HepG2 (cell line): ENCODE data around the gene UNG. TPM values are rescaled to one million over a fixed set of nuclear protein-coding genes. Genes with fewer than 3 reads are reported as not detected.

Experiments
- ATRX ChIP-seq: sonication (generic); formaldehyde crosslinking; IDR thresholded peaks from 2 replicates; pipeline ENCODE4 v1.4.0; 2020; ENCODE audit warnings: missing genetic modification reagents, borderline replicate concordance
- CHD2 ChIP-seq: IDR thresholded peaks from 2 replicates; pipeline ENCODE4 v1.6.1; 2011; ENCODE audit warnings: low read depth, low read length, improper control_type of control experiment
- ETV6 ChIP-seq: sonication (generic); formaldehyde crosslinking; conservative IDR thresholded peaks from 2 replicates; pipeline ENCODE4 v1.4.0; 2020; ENCODE audit warnings: missing genetic modification reagents
- PAWR ChIP-seq: sonication (generic); formaldehyde crosslinking; IDR thresholded peaks from 2 replicates; pipeline ENCODE4 v1.4.0; 2020; ENCODE audit warnings: missing genetic modification reagents, mild to moderate bottlenecking, borderline replicate concordance
- RELA ChIP-seq: sonication (generic); formaldehyde crosslinking; IDR thresholded peaks from 2 replicates; pipeline ENCODE4 v1.4.0; 2020; ENCODE audit warnings: missing genetic modification reagents
- RFXAP ChIP-seq: sonication (generic); formaldehyde crosslinking; IDR thresholded peaks from 2 replicates; pipeline ENCODE4 v1.4.0; 2020; ENCODE audit warnings: missing genetic modification reagents, borderline replicate concordance
- RXRB ChIP-seq: IDR thresholded peaks from 2 replicates; pipeline ENCODE4 v1.6.1; 2016; ENCODE audit warnings: borderline replicate concordance, missing genetic modification reagents, missing compliant biosample characterization
- SIN3B ChIP-seq: fragments of 150-350 bp; IDR thresholded peaks from 2 replicates; pipeline ENCODE4 v1.6.1; 2014; ENCODE audit warnings: low read length
- SIX4 ChIP-seq: sonication (generic); formaldehyde crosslinking; IDR thresholded peaks from 2 replicates; pipeline ENCODE4 v1.4.0; 2020; ENCODE audit warnings: missing genetic modification reagents
- ZBTB7B ChIP-seq: sonication (generic); formaldehyde crosslinking; IDR thresholded peaks from 2 replicates; pipeline ENCODE4 v1.4.0; 2020; ENCODE audit warnings: missing genetic modification reagents
- ZFP36L1 ChIP-seq: sonication (generic); formaldehyde crosslinking; IDR thresholded peaks from 2 replicates; pipeline ENCODE4 v1.8.0; 2022; ENCODE audit warnings: mild to moderate bottlenecking, missing genetic modification reagents, moderate library complexity
- ZFP36L2 ChIP-seq: sonication (generic); formaldehyde crosslinking; IDR thresholded peaks from 2 replicates; pipeline ENCODE4 v1.4.0; 2020; ENCODE audit warnings: missing genetic modification reagents
- ZNF136 ChIP-seq: sonication (generic); formaldehyde crosslinking; IDR thresholded peaks from 2 replicates; pipeline ENCODE4 v1.8.1; 2022; ENCODE audit warnings: low read depth, mild to moderate bottlenecking, moderate library complexity, missing genetic modification reagents
- ZNF337 ChIP-seq: sonication (generic); formaldehyde crosslinking; IDR thresholded peaks from 2 replicates; pipeline ENCODE4 v1.5.1; 2020; ENCODE audit warnings: missing genetic modification reagents, low read depth, mild to moderate bottlenecking, borderline replicate concordance
- ZNF451 ChIP-seq: sonication (generic); formaldehyde crosslinking; IDR thresholded peaks from 2 replicates; pipeline ENCODE4 v1.5.0; 2020; ENCODE audit warnings: mild to moderate bottlenecking, missing genetic modification reagents
- ZNF773 ChIP-seq: sonication (generic); formaldehyde crosslinking; IDR thresholded peaks from 2 replicates; pipeline ENCODE4 v1.4.0; 2020; ENCODE audit warnings: missing genetic modification reagents, borderline replicate concordance
- ZNF850 ChIP-seq: sonication (generic); formaldehyde crosslinking; conservative IDR thresholded peaks from 2 replicates; pipeline ENCODE4 v1.9.0; 2021; ENCODE audit warnings: mild to moderate bottlenecking, missing genetic modification reagents
- polyA plus RNA-seq, 8 experiments: library from polyadenylated mRNA; depleted of rRNA in 3 of 8; stranded (reverse) in 7 of 8; unstranded in 1 of 8; fragments of >200 nt; fragmentation: Illumina TruSeq in 4 of 8; extraction: Trizol in 4 of 8; gene quantifications; 2 replicates each; pipeline versions ENCODE4 v1.2.1 to v1.2.3, GENCODE V29; 2011 to 2016; ENCODE audit warnings: low read depth in 4 of 8, missing spikeins in 1 of 8, mixed read lengths in 1 of 8; ENCODE audit not compliant: insufficient read depth in 1 of 8
- total RNA-seq, 5 experiments: library from RNA; depleted of rRNA; stranded (reverse); fragments of >200 nt; fragmentation: Illumina TruSeq; extraction: Trizol; gene quantifications; 2 replicates each; pipeline ENCODE4 v1.2.3, GENCODE V29; 2016; ENCODE audit warnings: low read depth in 1 of 5
- TF ChIP-seq, protein P1 (sequence below), 2 experiments: sonication (generic) in 1 of 2; formaldehyde crosslinking in 1 of 2; IDR thresholded peaks; 2 replicates each; pipeline versions ENCODE4 v1.4.0 to v1.6.1; 2016 to 2020; ENCODE audit warnings: borderline replicate concordance in 1 of 2, low read depth in 1 of 2, mild to moderate bottlenecking in 1 of 2, missing genetic modification reagents in 1 of 2
- TF ChIP-seq, protein P2 (sequence below): sonication (generic); formaldehyde crosslinking; IDR thresholded peaks from 2 replicates; pipeline ENCODE4 v1.4.0; 2020; ENCODE audit warnings: low read depth, missing genetic modification reagents
- TF ChIP-seq, protein P3 (sequence below): sonication (generic); formaldehyde crosslinking; conservative IDR thresholded peaks from 2 replicates; pipeline ENCODE4 v1.4.0; 2020; ENCODE audit warnings: missing genetic modification reagents

UNG gene
- total and polyA plus RNA-seq, 2 of the 13 experiments (the other 11 are each of a cell fraction or from before 2014, with no cell fraction given) = 23.3 to 114 TPM

DNA sequence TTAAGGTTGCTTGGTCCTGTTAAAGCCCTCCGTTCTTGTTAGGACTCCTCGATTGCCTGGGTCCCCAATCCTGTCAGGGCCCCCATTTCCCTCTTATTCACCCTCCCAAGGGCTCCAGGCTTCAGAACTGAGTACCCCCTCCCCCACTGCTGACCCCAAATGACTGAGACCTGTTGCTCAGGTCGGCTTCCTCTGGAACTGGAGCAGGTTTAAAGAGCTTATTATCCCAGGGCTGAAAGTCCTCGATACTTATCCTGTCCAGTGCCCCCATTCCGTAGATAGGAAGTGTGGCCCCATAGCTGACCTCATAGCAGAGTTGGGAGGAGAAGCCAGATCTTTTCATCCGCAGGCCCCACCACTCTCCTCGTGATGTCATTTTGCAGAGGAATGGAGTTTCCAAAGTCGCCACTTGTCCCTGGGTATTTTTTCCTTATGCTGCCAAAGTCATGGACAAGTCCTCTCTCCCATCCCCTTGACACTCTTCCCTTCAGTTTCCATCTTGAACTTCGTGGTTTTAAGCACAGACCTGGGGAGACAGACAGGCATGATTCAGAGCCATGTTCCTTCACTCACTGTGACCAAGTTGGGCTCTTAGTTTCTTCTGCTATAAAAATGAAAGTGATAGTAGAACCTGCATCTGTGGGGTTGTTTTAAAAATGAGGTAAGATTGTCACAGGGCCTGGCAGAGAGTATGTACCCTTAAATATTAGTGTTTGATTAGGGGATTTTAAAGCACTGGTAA lies 43.8 kb upstream of the UNG start (continued):
- TF ChIP-seq, protein P1, sequence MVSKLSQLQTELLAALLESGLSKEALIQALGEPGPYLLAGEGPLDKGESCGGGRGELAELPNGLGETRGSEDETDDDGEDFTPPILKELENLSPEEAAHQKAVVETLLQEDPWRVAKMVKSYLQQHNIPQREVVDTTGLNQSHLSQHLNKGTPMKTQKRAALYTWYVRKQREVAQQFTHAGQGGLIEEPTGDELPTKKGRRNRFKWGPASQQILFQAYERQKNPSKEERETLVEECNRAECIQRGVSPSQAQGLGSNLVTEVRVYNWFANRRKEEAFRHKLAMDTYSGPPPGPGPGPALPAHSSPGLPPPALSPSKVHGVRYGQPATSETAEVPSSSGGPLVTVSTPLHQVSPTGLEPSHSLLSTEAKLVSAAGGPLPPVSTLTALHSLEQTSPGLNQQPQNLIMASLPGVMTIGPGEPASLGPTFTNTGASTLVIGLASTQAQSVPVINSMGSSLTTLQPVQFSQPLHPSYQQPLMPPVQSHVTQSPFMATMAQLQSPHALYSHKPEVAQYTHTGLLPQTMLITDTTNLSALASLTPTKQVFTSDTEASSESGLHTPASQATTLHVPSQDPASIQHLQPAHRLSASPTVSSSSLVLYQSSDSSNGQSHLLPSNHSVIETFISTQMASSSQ (IDR thresholded peaks at IDR 0.05; ENCODE audit: low read depth) = no peak
- TF ChIP-seq, protein P1 (CRISPR knock-in tag; IDR thresholded peaks at IDR 0.05; ENCODE audit: borderline replicate concordance) = no peak
- TF ChIP-seq, protein P2, sequence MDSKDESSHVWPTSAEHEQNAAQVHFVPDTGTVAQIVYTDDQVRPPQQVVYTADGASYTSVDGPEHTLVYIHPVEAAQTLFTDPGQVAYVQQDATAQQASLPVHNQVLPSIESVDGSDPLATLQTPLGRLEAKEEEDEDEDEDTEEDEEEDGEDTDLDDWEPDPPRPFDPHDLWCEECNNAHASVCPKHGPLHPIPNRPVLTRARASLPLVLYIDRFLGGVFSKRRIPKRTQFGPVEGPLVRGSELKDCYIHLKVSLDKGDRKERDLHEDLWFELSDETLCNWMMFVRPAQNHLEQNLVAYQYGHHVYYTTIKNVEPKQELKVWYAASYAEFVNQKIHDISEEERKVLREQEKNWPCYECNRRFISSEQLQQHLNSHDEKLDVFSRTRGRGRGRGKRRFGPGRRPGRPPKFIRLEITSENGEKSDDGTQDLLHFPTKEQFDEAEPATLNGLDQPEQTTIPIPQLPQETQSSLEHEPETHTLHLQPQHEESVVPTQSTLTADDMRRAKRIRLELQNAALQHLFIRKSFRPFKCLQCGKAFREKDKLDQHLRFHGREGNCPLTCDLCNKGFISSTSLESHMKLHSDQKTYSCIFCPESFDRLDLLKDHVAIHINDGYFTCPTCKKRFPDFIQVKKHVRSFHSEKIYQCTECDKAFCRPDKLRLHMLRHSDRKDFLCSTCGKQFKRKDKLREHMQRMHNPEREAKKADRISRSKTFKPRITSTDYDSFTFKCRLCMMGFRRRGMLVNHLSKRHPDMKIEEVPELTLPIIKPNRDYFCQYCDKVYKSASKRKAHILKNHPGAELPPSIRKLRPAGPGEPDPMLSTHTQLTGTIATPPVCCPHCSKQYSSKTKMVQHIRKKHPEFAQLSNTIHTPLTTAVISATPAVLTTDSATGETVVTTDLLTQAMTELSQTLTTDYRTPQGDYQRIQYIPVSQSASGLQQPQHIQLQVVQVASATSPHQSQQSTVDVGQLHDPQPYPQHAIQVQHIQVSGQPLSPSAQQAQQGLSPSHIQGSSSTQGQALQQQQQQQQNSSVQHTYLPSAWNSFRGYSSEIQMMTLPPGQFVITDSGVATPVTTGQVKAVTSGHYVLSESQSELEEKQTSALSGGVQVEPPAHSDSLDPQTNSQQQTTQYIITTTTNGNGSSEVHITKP (CRISPR knock-in tag) = no peak
- TF ChIP-seq ZNF136 (CRISPR knock-in tag) (no peak), SIN3B (no peak), RFXAP (CRISPR knock-in tag) (no peak), ZBTB7B (CRISPR knock-in tag) (0 out of 2 replicates have a peak, but pooled peaks have one; percentile 8), ZFP36L2 (no peak), ZNF850 (CRISPR knock-in tag) (no peak), CHD2 (no peak), SIX4 (CRISPR knock-in tag) (no peak), ETV6 (CRISPR knock-in tag) (0 out of 2 replicates have a peak, but pooled peaks have one; percentile 32), ZNF451 (CRISPR knock-in tag) (no peak), RXRB (peak; percentile 46), ZFP36L1 (CRISPR knock-in tag) (no peak), PAWR (CRISPR knock-in tag) (no peak), ZNF337 (CRISPR knock-in tag) (no peak), ZNF773 (CRISPR knock-in tag) (no peak), ATRX (CRISPR knock-in tag) (no peak), RELA (CRISPR knock-in tag) (no peak)
- TF ChIP-seq, protein P3, sequence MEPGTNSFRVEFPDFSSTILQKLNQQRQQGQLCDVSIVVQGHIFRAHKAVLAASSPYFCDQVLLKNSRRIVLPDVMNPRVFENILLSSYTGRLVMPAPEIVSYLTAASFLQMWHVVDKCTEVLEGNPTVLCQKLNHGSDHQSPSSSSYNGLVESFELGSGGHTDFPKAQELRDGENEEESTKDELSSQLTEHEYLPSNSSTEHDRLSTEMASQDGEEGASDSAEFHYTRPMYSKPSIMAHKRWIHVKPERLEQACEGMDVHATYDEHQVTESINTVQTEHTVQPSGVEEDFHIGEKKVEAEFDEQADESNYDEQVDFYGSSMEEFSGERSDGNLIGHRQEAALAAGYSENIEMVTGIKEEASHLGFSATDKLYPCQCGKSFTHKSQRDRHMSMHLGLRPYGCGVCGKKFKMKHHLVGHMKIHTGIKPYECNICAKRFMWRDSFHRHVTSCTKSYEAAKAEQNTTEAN = no peak
